ENCODE data around the gene CRB1. TPM values are rescaled to one million over a fixed set of nuclear protein-coding genes. Genes with fewer than 3 reads are reported as not detected.

The CRB1 gene
- total RNA-seq, 1 experiment from 2014 or later, result not detected

DNA sequence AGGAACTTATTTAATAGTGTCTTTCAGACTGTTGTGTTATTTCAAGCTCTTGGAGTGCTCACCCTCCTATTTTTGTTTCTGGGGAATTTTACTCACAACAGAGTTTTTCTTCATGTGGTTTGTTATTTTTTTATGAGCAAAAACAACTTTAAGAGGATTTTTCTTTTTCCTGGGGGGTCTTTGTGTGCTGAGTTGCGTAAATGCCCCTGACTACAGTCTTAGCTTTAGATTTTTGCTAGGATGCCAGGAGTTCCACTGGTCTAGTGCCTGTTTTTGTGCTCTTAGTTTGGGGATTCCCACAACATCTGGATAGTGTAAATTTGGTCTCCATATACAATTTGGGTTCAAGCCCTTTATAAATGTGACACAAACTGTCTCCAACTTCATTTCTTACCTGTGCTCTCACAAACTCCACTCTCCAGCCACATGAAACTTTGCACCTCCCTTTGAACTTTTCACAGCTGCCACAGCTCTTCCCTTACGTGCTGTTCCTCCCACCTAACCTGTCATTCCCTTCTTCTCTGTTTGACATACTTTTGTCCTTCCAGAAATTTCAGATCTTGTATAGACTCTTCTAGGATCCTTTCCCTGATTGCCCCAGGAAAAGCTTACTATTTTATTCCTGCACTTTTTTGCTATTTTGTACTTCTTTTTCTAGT is 180.2 kb downstream of the CRB1 start:
- Histone ChIP-seq H3K9me3 (ENCODE audit: insufficient read depth, low read depth) (no peaks in the 10 kb centered on the region), H3K27ac (no peak overlapping the region), H3K4me2 (no peak overlapping the region), H3F3A (ENCODE audit: insufficient read depth, low read depth) (no peaks in the 10 kb centered on the region), H3K36me3 (ENCODE audit: low read depth) (no peaks in the 10 kb centered on the region), H3K79me2 (ENCODE audit: low read depth) (no peaks in the 10 kb centered on the region), H4K20me1 (ENCODE audit: insufficient read depth) (no peaks in the 10 kb centered on the region), H2AFZ (no peak overlapping the region), H3K27me3 (ENCODE audit: insufficient read depth, low read depth) (no peaks in the 10 kb centered on the region), H3K4me1 (replicated peaks; ENCODE audit: insufficient read depth) (no peaks in the 10 kb centered on the region), H3K9me2 (ENCODE audit: insufficient read depth) (no peaks in the 10 kb centered on the region), H3K4me3 (no peak overlapping the region)
- CTCF ChIA-PET, result no interaction called here
- POLR2A ChIA-PET (ENCODE audit: unreplicated experiment), result no interaction called here
- BruUV-seq (replicated peaks), result no TSS peak
- no peak for DNase-seq
- TF ChIP-seq, protein P1, sequence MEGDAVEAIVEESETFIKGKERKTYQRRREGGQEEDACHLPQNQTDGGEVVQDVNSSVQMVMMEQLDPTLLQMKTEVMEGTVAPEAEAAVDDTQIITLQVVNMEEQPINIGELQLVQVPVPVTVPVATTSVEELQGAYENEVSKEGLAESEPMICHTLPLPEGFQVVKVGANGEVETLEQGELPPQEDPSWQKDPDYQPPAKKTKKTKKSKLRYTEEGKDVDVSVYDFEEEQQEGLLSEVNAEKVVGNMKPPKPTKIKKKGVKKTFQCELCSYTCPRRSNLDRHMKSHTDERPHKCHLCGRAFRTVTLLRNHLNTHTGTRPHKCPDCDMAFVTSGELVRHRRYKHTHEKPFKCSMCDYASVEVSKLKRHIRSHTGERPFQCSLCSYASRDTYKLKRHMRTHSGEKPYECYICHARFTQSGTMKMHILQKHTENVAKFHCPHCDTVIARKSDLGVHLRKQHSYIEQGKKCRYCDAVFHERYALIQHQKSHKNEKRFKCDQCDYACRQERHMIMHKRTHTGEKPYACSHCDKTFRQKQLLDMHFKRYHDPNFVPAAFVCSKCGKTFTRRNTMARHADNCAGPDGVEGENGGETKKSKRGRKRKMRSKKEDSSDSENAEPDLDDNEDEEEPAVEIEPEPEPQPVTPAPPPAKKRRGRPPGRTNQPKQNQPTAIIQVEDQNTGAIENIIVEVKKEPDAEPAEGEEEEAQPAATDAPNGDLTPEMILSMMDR (conservative IDR thresholded peaks at IDR 0.05), result no peak
- no peak for TF ChIP-seq EZH2 (IDR thresholded peaks at IDR 0.05; ENCODE audit: low read depth)
- intact Hi-C loops (cut with micrococcal nuclease; ENCODE audit: unreplicated experiment), result no loop called here

- H3K4me1 ChIP-seq (replicated peaks; ENCODE audit: insufficient read depth), result no peaks in the 10 kb centered on the region
- H3K9me3 ChIP-seq (ENCODE audit: insufficient read depth, low read depth), result no peaks in the 10 kb centered on the region
- no peak overlapping the region for H3K4me2 ChIP-seq
- no TSS peak for BruUV-seq (replicated peaks)
- DNase-seq, result no peak
- H3K36me3 ChIP-seq (ENCODE audit: low read depth), result no peaks in the 10 kb centered on the region
- CTCF ChIA-PET, result no interaction called here
- no peaks in the 10 kb centered on the region for H3K9me2 ChIP-seq (ENCODE audit: insufficient read depth)
- H3K4me3 ChIP-seq, result no peak overlapping the region
- TF ChIP-seq, protein P1 (conservative IDR thresholded peaks at IDR 0.05), result no peak
- TF ChIP-seq EZH2 (IDR thresholded peaks at IDR 0.05; ENCODE audit: low read depth), result no peak
- intact Hi-C loops (cut with micrococcal nuclease; ENCODE audit: unreplicated experiment), result no loop called here
- POLR2A ChIA-PET (ENCODE audit: unreplicated experiment), result no interaction called here
- no peaks in the 10 kb centered on the region for H4K20me1 ChIP-seq (ENCODE audit: insufficient read depth)
- H3K27me3 ChIP-seq (ENCODE audit: insufficient read depth, low read depth), result no peaks in the 10 kb centered on the region
- 0 out of 2 replicates have a peak overlapping the region, but pooled peaks have one; percentile 25 for H2AFZ ChIP-seq
- H3K79me2 ChIP-seq (ENCODE audit: low read depth), result no peaks in the 10 kb centered on the region
- H3F3A ChIP-seq (ENCODE audit: insufficient read depth, low read depth), result no peaks in the 10 kb centered on the region
- no peak overlapping the region for H3K27ac ChIP-seq
These were observed 183.3 kb downstream of the CRB1 start for GRCh38 chr1:197451381-197451780.

GRCh38 chr1:197453376-197454058 is 185.5 kb downstream of the CRB1 start:
- TF ChIP-seq, protein P1 (conservative IDR thresholded peaks at IDR 0.05), result no peak
- TF ChIP-seq EZH2 (IDR thresholded peaks at IDR 0.05; ENCODE audit: low read depth), result no peak
- H3K27me3 ChIP-seq (ENCODE audit: insufficient read depth, low read depth), result no peaks in the 10 kb centered on the region
- intact Hi-C loops (cut with micrococcal nuclease; ENCODE audit: unreplicated experiment), result no loop called here
- H3K27ac ChIP-seq, result no peak overlapping the region
- BruUV-seq (replicated peaks), result no TSS peak
- no peaks in the 10 kb centered on the region for H3K79me2 ChIP-seq (ENCODE audit: low read depth)
- CTCF ChIA-PET, result no interaction called here
- H3F3A ChIP-seq (ENCODE audit: insufficient read depth, low read depth), result no peaks in the 10 kb centered on the region
- no peak overlapping the region for H3K4me3 ChIP-seq
- H3K9me2 ChIP-seq (ENCODE audit: insufficient read depth), result no peaks in the 10 kb centered on the region; the same call in 1 of the 2 replicates
- no peaks in the 10 kb centered on the region for H3K36me3 ChIP-seq (ENCODE audit: low read depth)
- DNase-seq, result no peak
- no peaks in the 10 kb centered on the region for H3K9me3 ChIP-seq (ENCODE audit: insufficient read depth, low read depth)
- H4K20me1 ChIP-seq (ENCODE audit: insufficient read depth), result no peaks in the 10 kb centered on the region
- H3K4me1 ChIP-seq (replicated peaks; ENCODE audit: insufficient read depth), result no peaks in the 10 kb centered on the region
- POLR2A ChIA-PET (ENCODE audit: unreplicated experiment), result no interaction called here
- H2AFZ ChIP-seq, result no peak overlapping the region
- no peak overlapping the region for H3K4me2 ChIP-seq

All from PC-9 (cell line).